HG03064 (cell line): ENCODE data around the gene SBF2.
"Not testable (repeated sequence)": the region's sequence is repeated elsewhere in the genome, so short reads cannot be mapped to it uniquely, and the experiment has no call there.

ENCODE experiments used
- ATAC-seq: cut with Tn5 transposase; IDR thresholded peaks from one replicate; pipeline ENCODE4 v1.9.1; 2021; ENCODE audit warnings: low read depth; ENCODE audit not compliant: unreplicated experiment

Gene SBF2

GRCh38 chr11:10076458-10077141, 217.4 kb downstream of the SBF2 start:
- ATAC-seq, result no peak

- ATAC-seq, result no peak
Observed at GRCh38 chr11:10075141-10075540, 218.9 kb downstream of the SBF2 start.

GRCh38 chr11:10072841-10073240, 221.2 kb downstream of the SBF2 start:
- no peak for ATAC-seq

GRCh38 chr11:10072142-10072541, 221.9 kb downstream of the SBF2 start:
- ATAC-seq, result no peak

GRCh38 chr11:10067629-10068300, 226.3 kb downstream of the SBF2 start:
- ATAC-seq, result no peak

GRCh38 chr11:10066441-10066840, 227.6 kb downstream of the SBF2 start:
- no peak for ATAC-seq

GRCh38 chr11:10064828-10065227, 229.2 kb downstream of the SBF2 start:
- no peak for ATAC-seq

- no peak for ATAC-seq
Observed at GRCh38 chr11:10058356-10058755, 235.7 kb downstream of the SBF2 start.

GRCh38 chr11:10051868-10052586, 242.0 kb downstream of the SBF2 start:
- ATAC-seq, result no peak

GRCh38 chr11:10050561-10050960, 243.5 kb downstream of the SBF2 start:
- no peak for ATAC-seq

- ATAC-seq, result no peak
Observed at GRCh38 chr11:10049756-10050155, 244.3 kb downstream of the SBF2 start.

- ATAC-seq, result no peak
Observed at GRCh38 chr11:10048350-10048749, 245.7 kb downstream of the SBF2 start.

- no peak for ATAC-seq
Observed at GRCh38 chr11:10044618-10045017, 249.4 kb downstream of the SBF2 start.

GRCh38 chr11:10042699-10043098, 251.3 kb downstream of the SBF2 start:
- ATAC-seq, result no peak

- ATAC-seq, result no peak
Observed at GRCh38 chr11:10041748-10042446, 252.1 kb downstream of the SBF2 start.

GRCh38 chr11:10041332-10041731, 252.7 kb downstream of the SBF2 start:
- ATAC-seq, result no peak

- no peak for ATAC-seq
Observed at GRCh38 chr11:10038521-10039302, 255.3 kb downstream of the SBF2 start.

GRCh38 chr11:10035932-10036331, 258.1 kb downstream of the SBF2 start:
- ATAC-seq, result not testable (repeated sequence)

- no peak for ATAC-seq
Observed at GRCh38 chr11:10032935-10033334, 261.1 kb downstream of the SBF2 start.

GRCh38 chr11:10030122-10030490, 263.9 kb downstream of the SBF2 start:
- ATAC-seq, result no peak
